CD4-positive, alpha-beta T cell treated with Interleukin-4 for 1 hour (primary cell): ENCODE results near the gene ZNF683.

Experiments
- DNase-seq, 2 donors: peaks; one replicate each; pipeline ENCODE4 v3.0.0-alpha.2; 2020 to 2022

ZNF683 gene

GRCh38 chr1:26357121-26357602 lies 15.4 kb downstream of the ZNF683 start:
- DNase-seq, result no peak

DNA sequence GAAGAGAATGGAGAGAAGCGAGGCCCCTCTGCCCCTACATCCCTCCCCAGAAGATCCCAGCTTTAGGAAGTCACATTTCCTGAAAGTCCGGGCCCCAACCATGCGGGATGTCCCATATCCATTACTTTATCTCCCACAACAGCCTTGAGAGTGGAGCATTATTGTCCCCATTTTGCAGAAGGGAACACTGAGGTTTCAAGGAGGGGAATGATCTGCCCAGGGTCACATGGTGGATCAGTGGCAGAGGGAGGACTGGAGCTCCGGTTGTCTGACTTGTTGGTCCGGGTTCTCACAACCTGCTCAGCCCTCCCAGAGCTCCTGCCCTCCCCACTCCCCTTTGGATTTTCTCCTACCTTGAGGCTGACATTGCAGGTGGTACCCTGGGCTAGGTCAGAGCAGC lies 16.4 kb downstream of the ZNF683 start:
- DNase-seq, result no peak

DNA sequence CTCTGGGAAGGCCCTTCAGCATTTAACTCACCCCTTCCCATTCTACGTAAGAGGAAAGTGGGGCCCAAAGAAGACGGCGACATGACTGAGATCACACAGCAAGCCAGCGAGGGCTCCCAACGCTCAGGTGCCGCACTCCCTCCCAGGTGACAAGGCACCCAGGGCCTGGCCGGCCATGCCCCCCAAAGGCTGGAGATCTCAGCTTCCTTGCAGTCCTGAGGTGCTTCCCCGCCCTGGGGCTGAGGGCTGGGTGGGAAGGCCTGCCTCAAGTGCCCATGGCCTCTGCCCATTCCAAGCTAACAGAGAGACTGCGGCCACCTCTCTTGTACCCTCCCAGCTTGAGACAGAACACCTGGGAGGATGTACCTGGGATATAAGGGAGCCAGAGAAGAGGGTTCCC lies 17.6 kb downstream of the ZNF683 start:
- no peak for DNase-seq

- no peak for DNase-seq
Observed at GRCh38 chr1:26353976-26354820, 18.4 kb downstream of the ZNF683 start, which contains the start of gene CRYBG2. Gene CRYBG2, minus strand, starts transcription at chr1:26354130. Its CDS starts 7,473 bp downstream, at chr1:26346657.

GRCh38 chr1:26353210-26353859 lies 19.2 kb downstream of the ZNF683 start:
- DNase-seq, result no peak

- no peak for DNase-seq
Observed at GRCh38 chr1:26352338-26352679, 20.2 kb downstream of the ZNF683 start.

GRCh38 chr1:26351590-26352337 lies 20.8 kb downstream of the ZNF683 start:
- DNase-seq, result no peak

DNA sequence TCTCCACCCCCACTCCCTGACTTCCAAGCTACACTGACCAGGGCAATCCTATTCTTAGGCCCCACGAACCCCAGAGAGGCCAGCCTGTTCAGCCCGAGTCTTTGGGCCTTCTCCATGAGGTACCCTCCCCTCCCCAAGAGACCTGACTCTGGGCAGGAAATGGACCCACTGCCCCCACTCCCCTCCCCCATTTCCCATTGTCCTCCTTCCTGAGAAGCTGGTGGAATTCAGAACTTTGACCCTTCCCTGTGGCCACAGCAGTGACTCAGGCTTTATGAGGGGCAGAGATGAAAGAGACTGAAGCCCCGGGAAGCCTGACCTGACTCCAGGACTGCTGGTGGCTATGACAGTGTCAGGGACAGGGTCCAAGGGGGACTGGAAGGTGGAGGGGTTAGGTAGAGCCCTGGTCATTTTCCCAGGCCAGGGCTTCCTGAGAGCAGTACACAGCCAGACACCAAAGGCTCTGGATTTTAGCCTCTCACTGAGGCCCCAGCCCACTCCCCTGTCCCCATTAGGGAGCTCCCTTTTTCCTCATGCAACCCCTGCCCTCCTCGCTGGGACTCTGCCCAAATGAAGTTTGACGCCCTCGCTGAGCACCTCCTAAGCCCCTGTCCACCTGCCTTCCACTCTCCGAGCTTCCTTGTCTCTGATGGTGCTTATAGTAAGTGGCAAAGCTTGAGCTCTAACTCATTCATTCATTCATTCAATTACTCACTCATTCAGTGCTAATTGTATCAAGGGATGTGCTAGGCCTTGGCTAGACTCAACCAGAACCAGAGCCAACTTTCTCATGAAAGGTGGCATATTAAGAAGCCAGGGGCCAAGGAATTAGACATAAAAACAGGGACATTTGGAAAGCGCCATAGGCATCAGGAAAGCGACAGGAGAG lies 21.6 kb downstream of the ZNF683 start:
- no peak for DNase-seq

GRCh38 chr1:26350343-26350700 lies 22.2 kb downstream of the ZNF683 start:
- no peak for DNase-seq

- no peak for DNase-seq
Observed at GRCh38 chr1:26349877-26350244, 22.7 kb downstream of the ZNF683 start.

DNA sequence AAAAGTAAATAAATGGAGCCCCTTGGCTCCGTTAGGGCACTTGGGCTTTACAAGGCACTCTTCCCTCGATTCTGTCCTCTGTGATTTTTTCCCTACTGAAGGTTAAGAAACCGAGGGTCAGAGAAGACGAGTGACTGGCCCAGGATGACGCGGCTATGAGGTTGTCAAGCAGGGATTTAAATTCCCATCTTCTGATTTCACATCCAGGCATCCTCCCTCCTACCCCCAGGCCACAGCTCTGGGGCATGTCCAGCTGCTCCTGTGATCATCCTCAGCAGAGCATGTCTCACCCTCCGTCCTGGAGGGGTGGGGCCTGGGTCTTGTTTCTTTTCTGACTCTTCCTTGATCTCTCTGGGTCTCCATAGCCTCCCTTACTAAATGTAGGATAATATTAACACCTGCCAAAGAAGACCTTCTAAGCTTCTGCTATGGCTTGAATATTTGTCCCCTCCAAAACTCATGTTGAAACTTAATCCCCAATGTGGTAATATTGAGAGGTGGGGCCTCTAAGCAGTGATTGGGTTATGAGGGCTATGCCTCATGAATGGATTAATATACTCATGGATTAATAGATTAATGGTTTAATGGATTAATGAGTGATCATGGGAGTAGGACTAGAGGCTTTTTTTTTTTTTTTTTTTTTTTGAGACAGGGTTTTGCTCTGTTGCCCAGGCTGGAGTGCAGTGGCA lies 23.2 kb downstream of the ZNF683 start:
- no peak for DNase-seq

DNA sequence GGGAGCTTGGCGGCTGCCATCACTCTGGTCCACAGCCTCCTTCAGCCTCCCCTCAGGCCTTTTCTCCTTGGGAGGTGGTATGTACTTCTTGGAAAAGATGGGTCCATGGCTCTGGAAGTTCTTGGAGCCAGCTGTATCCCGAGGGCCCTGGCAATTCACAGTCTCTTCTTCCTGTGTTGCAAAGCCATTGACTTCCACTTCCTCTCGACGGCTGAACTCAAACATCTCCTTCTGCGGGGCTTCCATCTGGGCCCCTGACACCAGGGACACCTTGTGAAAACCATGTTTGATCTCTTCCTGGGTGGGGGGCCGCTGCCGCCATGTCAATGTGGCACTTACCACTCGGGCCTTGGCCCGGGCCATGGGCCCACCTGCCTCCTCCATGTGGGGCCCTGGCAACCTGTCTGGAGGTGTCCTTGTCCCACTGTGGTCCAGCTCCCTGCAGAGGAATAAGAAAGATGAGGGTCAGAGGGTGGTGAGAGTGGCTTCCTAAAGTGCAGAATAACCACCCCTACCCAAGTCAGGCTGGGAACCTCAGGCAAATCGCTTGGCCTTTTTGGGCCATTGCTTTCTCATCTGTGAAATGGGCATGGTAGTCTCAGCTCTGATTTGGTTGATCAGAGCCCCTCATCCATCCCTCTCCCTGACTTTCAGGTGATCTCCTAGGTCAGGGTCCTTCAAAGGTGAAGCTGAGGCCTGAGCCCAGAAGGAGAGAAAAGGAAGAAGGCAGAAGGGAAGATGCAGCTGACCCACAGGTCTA lies 26.1 kb downstream of the ZNF683 start:
- no peak for DNase-seq

GRCh38 chr1:26345718-26346117 lies 26.8 kb downstream of the ZNF683 start:
- no peak for DNase-seq

- no peak for DNase-seq
Observed at GRCh38 chr1:26344147-26344920, 28.2 kb downstream of the ZNF683 start.

- DNase-seq, result no peak
Observed at GRCh38 chr1:26340047-26340481, 32.5 kb downstream of the ZNF683 start.

DNA sequence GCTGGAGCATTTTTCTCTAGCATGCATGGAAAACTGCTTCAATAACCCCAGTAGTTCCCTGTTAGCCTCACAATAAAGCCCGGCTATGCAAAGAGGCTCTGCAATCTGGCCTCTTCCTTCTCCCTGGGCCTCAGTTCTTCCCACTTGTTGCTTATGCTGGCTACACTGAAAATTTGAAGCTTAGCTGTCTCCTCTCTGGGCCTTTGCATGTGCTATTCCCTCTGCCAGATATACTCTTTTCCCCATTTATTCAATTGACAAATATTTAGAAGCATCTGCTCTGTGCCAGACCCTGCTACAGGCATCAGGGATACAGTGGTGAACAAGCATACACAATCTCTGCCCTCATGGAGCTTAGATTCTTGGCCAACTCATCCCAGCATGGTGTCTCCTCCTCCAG lies 33.9 kb downstream of the ZNF683 start:
- DNase-seq, result no peak

DNA sequence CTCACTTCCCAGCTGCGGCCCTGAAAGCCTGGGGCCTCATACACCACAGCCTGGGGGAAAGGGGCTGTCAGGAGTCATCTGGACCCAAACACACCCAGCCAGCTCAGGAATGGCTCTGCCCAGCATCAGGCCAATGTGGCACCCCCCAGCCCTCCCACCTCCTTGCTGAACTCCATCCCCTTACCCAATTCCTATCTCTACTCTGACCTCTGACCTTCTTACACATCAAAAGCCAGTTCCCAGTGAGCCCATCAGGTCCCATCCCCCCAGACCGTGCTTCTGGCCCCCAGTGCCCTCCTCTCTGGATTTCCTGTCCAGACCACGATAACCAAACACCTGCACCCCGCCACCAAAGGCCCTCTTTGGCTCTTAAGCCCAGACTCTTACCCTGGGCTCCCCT lies 34.9 kb downstream of the ZNF683 start:
- no peak for DNase-seq

- no peak for DNase-seq
Observed at GRCh38 chr1:26337206-26337535, 35.4 kb downstream of the ZNF683 start.

- peak; percentile 88 to 91 for DNase-seq
Observed at GRCh38 chr1:26336477-26337205, 35.9 kb downstream of the ZNF683 start.
